ENCODE results near the gene P2RY6. TPM values are rescaled to one million over a fixed set of nuclear protein-coding genes. Genes with fewer than 3 reads are reported as not detected.

Gene P2RY6
- total and polyA plus RNA-seq, 2 of the 8 experiments (the other 6 are each of a cell fraction or from before 2014, with no cell fraction given), result 0.15 TPM; not detected in 1

DNA sequence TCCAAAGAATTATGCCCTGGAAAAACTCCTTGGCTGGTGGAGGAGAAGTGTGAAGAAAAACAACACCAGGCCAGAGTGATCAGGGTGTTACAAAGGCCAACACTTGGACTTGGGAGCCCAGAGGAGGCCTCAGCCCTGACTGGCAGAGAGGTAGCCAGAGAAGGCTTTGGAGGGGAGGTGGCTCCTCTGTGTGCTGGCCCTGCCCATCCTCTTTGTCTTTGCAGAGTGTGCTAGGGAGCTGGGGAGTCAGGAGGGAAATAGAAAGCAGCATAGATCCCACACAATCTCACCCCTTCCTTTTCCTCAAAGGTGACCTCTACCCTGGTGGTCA, 12.0 kb upstream of the P2RY6 start:
- peaks cover 0 to 8% (median 2%) of the 10 kb centered on the region in 4 experiments; a peak in 2 of 7 replicates for H3K4me1 ChIP-seq (replicated peaks in 1 of 4; ENCODE audit: control insufficient read depth in 3 of 4, insufficient read depth in 4 of 4, low read length in 3 of 4)
- H3K4ac ChIP-seq (replicated peaks; ENCODE audit: insufficient read length, low read depth, low read length), result no peak overlapping the region
- H3K27me3 ChIP-seq (replicated peaks in 1 of 4; ENCODE audit: control insufficient read depth in 3 of 4, extremely low read depth in 1 of 4, insufficient read depth in 3 of 4, low read length in 3 of 4), result peaks cover 0 to 13% (median 7%) of the 10 kb centered on the region in 4 experiments; a peak in 5 of 7 replicates
- H2BK5ac ChIP-seq (ENCODE audit: low read depth, low read length), result no peak overlapping the region
- no peak overlapping the region for H3K27ac ChIP-seq (ENCODE audit: low read depth, low read length)
- H3K36me3 ChIP-seq (ENCODE audit: control insufficient read depth in 2 of 4, insufficient read depth in 4 of 4, low read length in 3 of 4), result no peaks in the 10 kb centered on the region
- POLR2A ChIA-PET (ENCODE audit: partially characterized antibody), result no interaction called here
- no peak overlapping the region for H2BK12ac ChIP-seq (ENCODE audit: low read depth, low read length)
- DNase-seq (ENCODE audit: low read depth in 1 of 2, low spot score in 2 of 2) (no peak), FAIRE-seq (no peak)
- H3K4me2 ChIP-seq (ENCODE audit: insufficient read depth in 1 of 2, low read depth in 2 of 2, low read length in 2 of 2), result no peak overlapping the region
- H3K23me2 ChIP-seq (ENCODE audit: low read depth, low read length), result no peaks in the 10 kb centered on the region; the same call in 1 of the 2 replicates
- H3K79me2 ChIP-seq (ENCODE audit: control insufficient read depth in 1 of 2, insufficient read depth in 2 of 2, low read length in 2 of 2), result no peaks in the 10 kb centered on the region
- H2BK15ac ChIP-seq (ENCODE audit: low read length), result no peak overlapping the region
- H3K9me3 ChIP-seq (ENCODE audit: insufficient read depth in 2 of 2, low read depth in 1 of 2, low read length in 1 of 2), result no peaks in the 10 kb centered on the region
- H2BK120ac ChIP-seq (replicated peaks; ENCODE audit: low read depth, low read length), result no peak overlapping the region
- H3K18ac ChIP-seq (ENCODE audit: extremely low read depth, low read length), result no peak overlapping the region
- H3K79me1 ChIP-seq (ENCODE audit: low read depth, low read length), result no peaks in the 10 kb centered on the region
- H3K9ac ChIP-seq (replicated peaks in 1 of 4; ENCODE audit: extremely low read depth in 1 of 4, low read depth in 3 of 4, low read length in 3 of 4), result no peak overlapping the region
- CTCF ChIA-PET (ENCODE audit: partially characterized antibody), result interaction anchor here (0.6 to 16.5 kb wide), 6 partner anchors 17 to 100 kb away, joined by 3 to 132 read pairs (median 7); no protein-coding TSS in a partner anchor
- no peak overlapping the region for H2AFZ ChIP-seq (ENCODE audit: low read length)
- no peak overlapping the region for H3K14ac ChIP-seq (ENCODE audit: insufficient read length)
- H3K56ac ChIP-seq (replicated peaks; ENCODE audit: insufficient read length, low read depth, low read length), result no peak overlapping the region
- H4K20me1 ChIP-seq (replicated peaks in 1 of 2; ENCODE audit: control insufficient read depth in 1 of 2, insufficient read depth in 2 of 2, low read length in 2 of 2), result no peaks in the 10 kb centered on the region
- no peak overlapping the region for H2BK20ac ChIP-seq (ENCODE audit: low read length)
- H3K23ac ChIP-seq (ENCODE audit: insufficient read length), result no peak overlapping the region
- no peak overlapping the region for H4K5ac ChIP-seq (ENCODE audit: insufficient read length, low read depth, low read length)
- H4K8ac ChIP-seq (ENCODE audit: extremely low read depth, insufficient read depth, low read length), result no peak overlapping the region
- H4K91ac ChIP-seq (replicated peaks; ENCODE audit: insufficient read length, low read length), result no peak overlapping the region
- H2AK5ac ChIP-seq (ENCODE audit: low read depth, low read length), result no peak overlapping the region
- no peak overlapping the region for H3K4me3 ChIP-seq (ENCODE audit: extremely low read depth in 1 of 4, insufficient read depth in 2 of 4, low read depth in 3 of 4, low read length in 4 of 4)
- TF ChIP-seq SP4 (IDR thresholded peaks at IDR 0.05; ENCODE audit: low read length), result no peak
- TF ChIP-seq NANOG (IDR thresholded peaks at IDR 0.05; ENCODE audit: insufficient read depth, low read depth, low read length, poor library complexity, severe bottlenecking), result no peak
- TF ChIP-seq MAFK (IDR thresholded peaks at IDR 0.05; ENCODE audit: low read depth, low read length), result no peak
- TF ChIP-seq KDM5A (IDR thresholded peaks at IDR 0.05; ENCODE audit: low read length), result no peak
- TF ChIP-seq SUZ12 (IDR thresholded peaks at IDR 0.05; ENCODE audit: low read length), result no peak

Data from H1 (cell line).